ENCODE results near the gene SERPING1.
"Not testable (repeated sequence)": the region's sequence is repeated elsewhere in the genome, so short reads cannot be mapped to it uniquely, and the experiment has no call there.

SERPING1 gene

DNA sequence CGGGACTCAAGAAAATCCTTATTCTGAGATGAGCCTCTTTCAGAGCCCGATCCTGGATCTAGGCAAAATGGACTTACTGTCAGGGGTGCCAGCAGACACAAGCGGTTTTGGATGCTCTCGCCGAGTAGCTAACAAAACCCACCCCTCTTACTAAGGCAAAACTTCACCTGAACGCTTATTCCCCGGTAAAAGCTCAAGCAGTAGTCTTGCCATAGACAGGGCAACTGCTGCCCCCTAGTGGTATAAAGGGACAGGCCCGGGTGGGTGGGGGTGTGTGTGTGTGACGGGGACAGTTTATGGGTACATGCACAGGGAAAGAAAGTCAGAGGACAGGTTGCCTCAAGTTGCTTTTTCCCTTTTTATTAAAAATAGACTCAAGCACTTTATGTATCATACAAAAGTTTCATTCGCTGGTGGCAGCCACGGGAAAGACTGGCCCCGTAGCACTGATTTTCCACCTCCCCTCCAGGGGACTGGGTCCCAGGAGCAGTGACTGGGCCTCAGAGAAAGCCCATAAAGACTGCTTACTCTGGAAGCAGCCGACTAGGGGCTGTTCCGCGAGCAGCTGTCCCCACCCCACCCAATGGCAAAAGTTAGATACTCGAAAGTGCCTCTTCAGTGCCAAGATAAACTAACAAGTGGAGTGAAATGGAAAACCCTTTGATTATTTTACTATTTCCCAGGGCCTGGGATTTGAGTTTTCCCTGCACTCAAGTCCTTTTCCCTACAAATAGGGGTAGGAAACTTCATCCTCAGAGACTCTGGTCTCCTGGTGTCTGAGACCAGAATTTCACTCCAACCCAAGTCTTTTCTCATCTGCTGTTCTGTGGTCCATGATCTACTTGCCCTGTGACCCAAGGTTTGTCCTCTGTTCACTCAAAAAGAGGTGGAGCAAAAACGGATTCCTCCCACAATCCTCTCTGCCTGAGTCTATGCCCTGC is 47.5 kb downstream of the SERPING1 start:
- peak; percentile 83 to 89 for DNase-seq (ENCODE audit: low read depth in 1 of 2, low spot score in 1 of 2)
- TF ChIP-seq JUND (IDR thresholded peaks at IDR 0.05; ENCODE audit: low read depth), result no peak
- in situ Hi-C loops (cut with HindIII; ENCODE audit: low pct_unique_long_range_greater_than_20kb, low sequenced_read_pairs), result no loop called here

DNA sequence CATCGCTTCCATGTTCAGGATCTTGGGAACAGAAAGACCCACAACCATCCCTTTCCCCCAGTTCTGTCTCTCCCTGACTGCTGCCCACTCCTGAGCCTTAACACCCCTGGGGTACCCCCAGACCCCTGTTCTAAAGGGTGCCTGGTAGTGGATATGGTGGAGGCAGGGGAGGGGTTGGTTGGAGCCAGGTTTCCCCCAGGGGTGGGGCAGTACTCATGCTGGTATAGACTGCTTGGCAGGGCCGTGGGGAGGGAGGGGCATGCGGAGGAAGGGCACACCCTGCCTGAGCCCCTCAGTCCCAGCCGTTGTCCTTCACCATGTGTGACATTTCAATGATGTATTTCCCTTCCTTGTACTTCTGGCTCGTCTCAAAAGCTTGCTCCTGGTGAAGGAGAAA is 48.2 kb downstream of the SERPING1 start:
- in situ Hi-C loops (cut with HindIII; ENCODE audit: low pct_unique_long_range_greater_than_20kb, low sequenced_read_pairs), result no loop called here
- TF ChIP-seq JUND (IDR thresholded peaks at IDR 0.05; ENCODE audit: low read depth), result no peak
- no peak for DNase-seq (ENCODE audit: low read depth in 1 of 2, low spot score in 1 of 2)

DNA sequence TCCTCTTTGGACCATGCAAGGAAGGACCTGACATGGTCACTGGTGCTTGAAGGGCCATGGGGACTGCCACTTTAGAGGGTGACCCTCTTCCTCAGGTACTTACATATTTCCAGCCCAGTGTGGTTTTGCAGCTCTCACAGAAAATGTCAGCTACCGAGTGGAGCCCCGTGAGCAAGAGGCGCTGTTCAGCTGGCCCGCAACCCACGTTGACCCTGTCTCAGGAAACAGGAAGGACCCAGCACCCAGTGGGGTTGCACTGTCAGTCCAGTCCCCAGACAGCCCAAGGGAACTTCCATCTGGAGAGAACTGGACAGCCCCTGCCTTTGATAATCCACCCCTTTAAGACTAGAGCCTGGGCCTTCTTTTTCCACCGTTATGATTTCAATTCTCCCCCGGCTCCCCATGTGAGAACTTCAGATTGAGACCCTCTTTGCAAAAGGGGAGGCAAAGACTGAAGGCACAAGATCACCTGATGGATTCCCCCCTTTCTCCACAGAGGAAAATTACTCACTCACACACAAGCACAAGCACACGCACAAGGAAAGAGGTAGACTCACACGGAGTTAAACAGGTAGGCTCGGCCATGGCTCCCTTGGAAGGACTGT is 48.8 kb downstream of the SERPING1 start:
- TF ChIP-seq JUND (IDR thresholded peaks at IDR 0.05; ENCODE audit: low read depth), result no peak
- DNase-seq (ENCODE audit: low read depth in 1 of 2, low spot score in 1 of 2), result no peak
- in situ Hi-C loops (cut with HindIII; ENCODE audit: low pct_unique_long_range_greater_than_20kb, low sequenced_read_pairs), result no loop called here

DNA sequence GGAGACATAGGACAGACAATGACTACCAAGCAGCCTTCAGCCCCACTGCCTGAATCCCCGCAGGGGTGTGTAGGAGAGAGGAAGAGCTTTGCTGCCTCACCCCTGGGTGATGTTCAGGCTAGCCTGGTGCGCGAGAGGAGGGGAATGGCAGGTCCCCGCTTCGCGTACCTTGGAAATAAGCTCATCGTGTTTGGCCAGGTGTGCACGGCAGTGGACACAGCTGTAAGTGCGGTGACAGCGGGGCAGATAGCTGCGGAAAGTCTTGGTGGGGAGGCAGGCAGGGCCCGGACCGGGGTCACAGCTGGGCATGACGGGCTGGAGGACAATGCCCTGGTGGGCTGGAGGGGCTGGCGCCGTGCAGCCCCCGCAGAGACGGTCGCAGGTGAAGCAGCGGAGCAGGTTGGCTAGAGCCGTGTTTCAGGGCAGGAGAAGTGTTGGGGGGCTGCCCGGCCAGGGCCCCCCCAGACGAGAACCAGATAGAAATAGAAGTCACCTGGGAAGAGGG is 49.4 kb downstream of the SERPING1 start:
- TF ChIP-seq JUND (IDR thresholded peaks at IDR 0.05; ENCODE audit: low read depth), result no peak; the same call in 1 of the 2 replicates
- no peak for DNase-seq (ENCODE audit: low read depth in 1 of 2, low spot score in 1 of 2)
- in situ Hi-C loops (cut with HindIII; ENCODE audit: low pct_unique_long_range_greater_than_20kb, low sequenced_read_pairs), result no loop called here

DNA sequence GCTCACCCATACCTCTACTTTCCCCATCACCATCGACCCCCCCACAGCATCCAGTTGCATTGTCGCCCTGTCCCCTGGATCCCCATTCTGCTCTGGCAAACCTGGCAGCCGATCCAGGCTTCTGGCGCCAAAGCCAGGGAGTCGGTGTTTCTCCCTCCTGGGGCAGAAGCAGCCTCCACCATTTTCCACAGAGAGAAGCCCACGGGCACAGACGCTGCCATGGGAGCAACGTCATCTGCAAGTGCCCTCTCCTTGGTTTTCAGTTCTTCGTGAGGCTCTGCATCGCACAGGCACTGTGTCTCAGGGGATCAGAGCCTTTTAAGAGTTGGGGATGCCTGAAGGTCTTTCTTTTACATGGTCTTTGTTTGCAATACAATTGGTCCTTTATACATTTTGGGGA is 49.9 kb downstream of the SERPING1 start:
- in situ Hi-C loops (cut with HindIII; ENCODE audit: low pct_unique_long_range_greater_than_20kb, low sequenced_read_pairs), result no loop called here
- TF ChIP-seq JUND (IDR thresholded peaks at IDR 0.05; ENCODE audit: low read depth), result no peak
- DNase-seq (ENCODE audit: low read depth in 1 of 2, low spot score in 1 of 2), result no peak

DNA sequence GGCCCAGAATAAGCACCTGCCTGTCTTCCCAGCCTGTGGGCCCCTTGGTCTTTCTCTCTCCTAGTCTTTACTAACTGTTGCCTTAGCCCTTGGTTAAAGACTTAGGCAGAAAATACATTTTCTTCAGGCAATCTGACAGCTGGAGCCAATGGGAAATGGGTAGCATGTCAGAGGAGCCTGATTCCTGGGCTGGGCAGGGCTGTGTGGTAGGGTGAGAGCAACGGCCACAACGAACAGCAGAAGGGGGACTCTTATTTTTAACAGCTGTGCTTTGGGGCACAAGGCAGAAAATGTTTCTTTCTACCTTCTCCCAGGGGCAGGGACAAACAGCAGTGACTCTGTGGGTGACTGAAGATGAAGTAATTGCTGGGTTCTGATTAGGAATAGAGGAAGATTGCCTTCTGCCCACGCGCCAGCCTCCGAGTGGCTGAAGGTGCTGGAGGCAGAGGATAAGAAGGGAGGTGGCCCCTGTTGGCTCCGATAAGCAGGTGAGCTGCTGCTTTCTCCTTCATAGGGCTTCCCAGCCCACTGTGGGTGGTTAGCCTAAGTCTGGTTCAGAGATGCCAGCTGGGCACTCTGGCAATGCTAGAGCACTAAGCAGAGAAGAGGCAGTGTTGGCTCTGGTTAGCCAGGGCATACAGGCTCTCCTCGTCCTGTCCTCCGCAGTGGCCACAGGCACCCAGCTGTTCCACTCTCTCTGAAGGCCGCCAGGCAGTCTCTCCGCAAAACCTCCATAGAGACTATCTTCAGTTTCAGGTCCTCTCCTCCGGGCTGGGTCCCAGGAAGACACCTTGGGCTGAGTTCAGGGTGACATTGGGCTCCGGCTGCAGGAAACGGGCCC is 50.7 kb downstream of the SERPING1 start:
- DNase-seq (ENCODE audit: low read depth in 1 of 2, low spot score in 1 of 2), result peak in 1 of 2 experiments; percentile 55
- in situ Hi-C loops (cut with HindIII; ENCODE audit: low pct_unique_long_range_greater_than_20kb, low sequenced_read_pairs), result no loop called here
- TF ChIP-seq JUND (IDR thresholded peaks at IDR 0.05; ENCODE audit: low read depth), result no peak

DNA sequence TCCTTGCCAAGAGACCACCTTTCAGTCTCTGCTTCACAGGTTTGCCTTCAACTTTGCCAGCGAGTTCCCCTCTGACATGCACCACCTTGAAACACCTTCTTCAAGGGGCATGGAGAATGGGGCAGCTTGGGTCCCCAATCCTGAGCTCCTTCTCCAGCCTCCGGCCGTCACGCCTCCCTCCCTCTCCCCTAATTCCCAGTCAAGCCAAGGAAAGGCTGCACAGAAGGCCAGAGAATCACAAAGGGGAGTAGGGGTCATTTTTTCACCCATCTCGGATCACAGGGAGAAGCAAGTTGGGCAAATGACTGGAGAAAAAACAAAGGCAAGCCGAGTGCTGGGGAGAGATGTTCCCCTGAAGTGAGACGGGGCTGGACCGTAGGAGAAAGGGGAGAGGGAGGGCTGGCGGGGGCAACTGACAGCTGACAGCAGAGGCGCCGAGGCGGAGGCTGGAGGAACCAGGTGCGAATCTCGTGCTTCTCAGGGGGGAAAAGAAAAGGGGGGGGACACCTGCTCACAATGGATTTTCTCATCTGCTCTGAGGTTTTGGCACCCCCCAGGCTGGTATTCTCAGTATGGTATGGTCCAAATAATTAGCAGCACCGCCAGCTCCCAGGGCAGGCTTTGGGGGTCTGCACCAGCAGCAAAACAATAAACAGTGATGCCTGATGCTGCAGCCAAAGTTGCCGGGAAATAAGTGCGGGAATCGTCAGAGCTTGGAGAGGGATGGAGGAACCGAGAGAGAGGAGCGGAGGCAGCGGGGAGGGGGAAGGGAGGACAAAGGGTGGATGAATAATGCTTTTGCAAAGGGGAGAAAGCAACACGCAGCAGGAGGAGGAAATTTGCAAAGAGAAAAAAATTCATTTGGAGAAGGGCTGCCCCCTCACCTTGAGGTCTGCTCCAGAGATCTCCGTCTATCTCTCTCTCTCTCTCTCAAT is 51.6 kb downstream of the SERPING1 start:
- TF ChIP-seq JUND (IDR thresholded peaks at IDR 0.05; ENCODE audit: low read depth), result no peak
- in situ Hi-C loops (cut with HindIII; ENCODE audit: low pct_unique_long_range_greater_than_20kb, low sequenced_read_pairs), result no loop called here
- DNase-seq (ENCODE audit: low read depth in 1 of 2, low spot score in 1 of 2), result no peak

DNA sequence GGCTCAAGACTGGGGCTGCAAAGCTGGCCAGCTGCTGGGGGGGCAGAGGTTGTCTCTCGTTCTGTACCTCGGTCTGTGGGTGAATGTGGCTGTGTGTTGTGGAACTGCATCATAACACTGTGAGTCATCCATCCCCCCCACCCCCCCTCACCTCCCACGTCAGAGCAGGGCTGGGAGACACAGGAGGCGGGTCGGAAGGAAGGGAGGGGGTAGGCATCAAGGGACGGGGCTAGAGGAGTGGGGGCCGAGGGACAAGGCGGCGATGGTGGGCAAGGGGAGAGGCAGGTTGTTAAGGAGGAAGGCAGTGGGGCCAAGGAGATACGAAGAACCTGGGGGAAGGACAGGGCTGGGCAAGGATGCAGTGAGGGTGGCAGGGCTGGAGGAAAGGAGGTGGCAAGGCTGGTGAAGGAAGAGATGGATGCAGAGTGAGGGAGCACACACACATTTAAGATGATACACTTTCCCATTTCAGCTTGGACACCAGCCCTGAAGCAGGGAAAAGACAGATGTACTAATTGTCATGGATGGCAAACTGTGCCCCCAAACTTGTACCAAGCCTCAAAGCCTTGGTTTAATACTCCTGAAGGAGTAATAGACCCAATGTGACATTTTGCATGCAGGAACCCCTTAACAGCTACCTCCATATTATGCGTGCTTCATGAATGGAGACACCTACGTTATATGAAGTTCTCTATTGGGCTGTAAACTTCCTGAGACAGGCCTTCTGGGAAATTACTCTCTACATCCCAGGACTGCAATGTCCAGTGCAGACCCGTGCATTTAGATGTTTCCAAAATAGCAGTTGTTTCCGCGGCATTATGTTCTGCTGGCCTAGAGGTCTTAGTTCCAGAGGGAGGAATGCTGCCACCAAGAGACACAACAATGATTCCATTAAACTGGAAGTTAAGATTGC is 52.6 kb downstream of the SERPING1 start, which contains the start of gene YPEL4:
Gene YPEL4, minus strand, starts transcription at position 87 of the 913 bp plus-strand sequence. CDS start 2,805 bp downstream, outside the sequence.
- in situ Hi-C loops (cut with HindIII; ENCODE audit: low pct_unique_long_range_greater_than_20kb, low sequenced_read_pairs), result no loop called here
- peak; percentile 47 to 77 for DNase-seq (ENCODE audit: low read depth in 1 of 2, low spot score in 1 of 2)
- TF ChIP-seq JUND (IDR thresholded peaks at IDR 0.05; ENCODE audit: low read depth), result 0 out of 2 replicates have a peak, but pooled peaks have one; percentile 16

DNA sequence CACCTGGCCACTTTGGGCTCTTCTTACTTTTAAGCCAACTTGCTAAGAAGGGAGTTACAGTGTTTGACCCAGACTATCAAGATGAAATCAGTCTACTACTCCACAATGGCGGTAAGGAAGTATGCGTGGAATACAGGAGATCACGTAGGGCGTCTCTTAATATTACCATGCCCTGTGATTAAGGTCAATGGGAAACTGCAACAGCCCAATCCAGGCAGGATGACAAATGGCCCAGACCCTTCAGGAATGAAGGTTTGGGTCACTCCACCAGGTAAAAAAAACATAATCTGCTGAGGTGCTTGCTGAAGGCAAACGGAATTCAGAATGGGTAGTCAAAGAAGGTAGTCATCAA is 53.2 kb downstream of the SERPING1 start:
- no peak for TF ChIP-seq JUND (IDR thresholded peaks at IDR 0.05; ENCODE audit: low read depth)
- DNase-seq (ENCODE audit: low read depth in 1 of 2, low spot score in 1 of 2), result no peak
- in situ Hi-C loops (cut with HindIII; ENCODE audit: low pct_unique_long_range_greater_than_20kb, low sequenced_read_pairs), result no loop called here

DNA sequence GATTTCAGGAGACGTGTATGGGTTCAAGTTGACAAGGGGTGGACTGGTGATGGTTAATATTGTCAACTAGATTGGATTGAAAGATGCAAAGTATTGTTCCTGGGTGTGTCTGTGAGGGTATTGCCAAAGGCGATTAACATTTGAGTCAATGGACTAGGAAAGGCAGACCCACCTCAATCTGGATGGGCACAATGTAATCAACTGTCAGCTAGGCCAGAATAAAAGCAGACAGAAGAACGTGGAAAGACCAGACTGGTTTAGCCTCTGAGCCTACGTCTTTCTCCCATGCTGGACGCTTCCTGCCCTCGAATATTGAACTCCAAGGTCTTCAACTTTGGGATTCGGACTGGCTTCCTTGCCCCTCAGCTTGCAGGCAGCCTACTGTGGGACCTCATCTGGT is 53.9 kb downstream of the SERPING1 start:
- in situ Hi-C loops (cut with HindIII; ENCODE audit: low pct_unique_long_range_greater_than_20kb, low sequenced_read_pairs), result no loop called here
- DNase-seq (ENCODE audit: low read depth in 1 of 2, low spot score in 1 of 2), result no peak
- TF ChIP-seq JUND (IDR thresholded peaks at IDR 0.05; ENCODE audit: low read depth), result no peak

DNA sequence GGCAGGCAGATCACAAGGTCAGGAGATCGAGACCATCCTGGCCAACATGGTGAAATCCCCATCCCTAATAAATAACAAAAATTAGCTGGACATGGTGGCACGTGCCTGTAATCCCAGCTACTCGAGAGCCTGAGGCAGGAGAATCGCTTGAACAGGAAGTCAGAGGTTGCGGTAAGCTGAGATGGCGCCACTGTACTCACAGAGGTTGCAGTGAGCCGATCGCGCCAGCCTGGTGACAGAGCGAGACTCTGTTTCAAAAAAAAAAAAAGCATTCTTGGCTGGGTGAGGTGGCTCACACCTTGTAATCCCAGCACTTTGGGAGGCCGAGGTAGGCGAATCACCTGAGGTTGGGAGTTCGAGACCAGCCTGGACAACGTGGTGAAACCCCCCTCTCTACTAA is 54.7 kb downstream of the SERPING1 start:
- in situ Hi-C loops (cut with HindIII; ENCODE audit: low pct_unique_long_range_greater_than_20kb, low sequenced_read_pairs), result not testable (repeated sequence)

More for the DNA sequence above, 54.7 kb downstream of the SERPING1 start:
- not testable (repeated sequence) for DNase-seq (ENCODE audit: low read depth in 1 of 2, low spot score in 1 of 2)
